ENCODE results near the gene SRD5A3. TPM values are rescaled to one million over a fixed set of nuclear protein-coding genes. Genes with fewer than 3 reads are reported as not detected.

SRD5A3 gene
- total and polyA plus RNA-seq, 2 donors (not counting 3 experiments of a cell fraction or from before 2014, with no cell fraction given), result 23.6 to 24.3 TPM

DNA sequence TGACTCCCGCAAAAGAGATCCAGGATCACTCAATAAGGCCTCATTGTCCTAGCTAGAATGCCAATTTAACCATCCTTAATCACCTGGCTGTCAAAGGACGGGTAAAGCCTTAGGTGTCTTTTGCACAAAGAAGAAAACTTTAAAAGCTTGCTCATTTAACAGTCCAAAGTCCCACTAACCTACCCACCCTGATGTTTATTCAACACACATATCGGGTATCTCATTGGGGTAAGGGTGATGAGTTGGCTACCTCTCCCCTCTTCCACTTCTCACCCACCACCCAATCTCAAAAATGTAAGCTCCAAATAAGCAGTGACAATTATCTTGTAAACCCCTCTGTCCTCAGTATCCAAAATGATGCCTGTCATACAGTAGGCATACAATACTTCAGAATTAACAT lies 988 bp upstream of the SRD5A3 start:
- FAIRE-seq, result no peak
- CTCF ChIA-PET, result interaction anchor here (0.7 to 5.2 kb wide), 25 partner anchors 8 to 522 kb away, joined by 3 to 35 read pairs (median 7); partner anchors contain the start of genes CLOCK and TMEM165
- intact Hi-C loops (cut with micrococcal nuclease), result no loop called here

More for the DNA sequence above, 988 bp upstream of the SRD5A3 start:
- H3K9ac ChIP-seq (replicated peaks; ENCODE audit: extremely low read depth, insufficient read depth, low read length), result no peak overlapping the region
- peaks cover 11% of the 10 kb centered on the region for H3K4me1 ChIP-seq (ENCODE audit: control insufficient read depth, extremely low read depth, insufficient read depth, low read length)
- no TSS peak for BruUV-seq (replicated peaks)
- DNase-seq (ENCODE audit: low read depth, low spot score), result no peak
- H3K4me2 ChIP-seq (ENCODE audit: insufficient read depth, low read length), result no peak overlapping the region
- H3K79me2 ChIP-seq (ENCODE audit: control insufficient read depth, insufficient read depth, low read length), result no peaks in the 10 kb centered on the region
- no peaks in the 10 kb centered on the region for H3K9me3 ChIP-seq (replicated peaks; ENCODE audit: control insufficient read depth, insufficient read depth, low read length)
- no peak overlapping the region for H3K27ac ChIP-seq (ENCODE audit: insufficient read depth, low read depth, low read length)
- no peak overlapping the region for H3K4me3 ChIP-seq (replicated peaks in 1 of 3; ENCODE audit: insufficient read depth in 1 of 3, low read depth in 1 of 3, low read length in 3 of 3)
- no peak for TF ChIP-seq POLR2AphosphoS5 (IDR thresholded peaks at IDR 0.05; ENCODE audit: insufficient read depth, low read depth, low read length)
- TF ChIP-seq CTCF (IDR thresholded peaks at IDR 0.05; ENCODE audit: extremely low read depth in 1 of 2, insufficient read depth in 1 of 2, low read depth in 1 of 2, low read length in 2 of 2), result no peak
- no peak for TF ChIP-seq FOS (IDR thresholded peaks at IDR 0.05; ENCODE audit: borderline replicate concordance, insufficient read depth, low read length)
- no peak for TF ChIP-seq JUN (IDR thresholded peaks at IDR 0.05; ENCODE audit: borderline replicate concordance, insufficient read depth, insufficient read length, low read depth)
- TF ChIP-seq GATA2 (IDR thresholded peaks at IDR 0.05; ENCODE audit: insufficient read depth, insufficient read length, low read depth, low read length), result no peak
- TF ChIP-seq EZH2 (IDR thresholded peaks at IDR 0.05; ENCODE audit: borderline replicate concordance, low read depth, low read length, severe bottlenecking), result no peak
- no peaks in the 10 kb centered on the region for H3K36me3 ChIP-seq (ENCODE audit: control insufficient read depth in 2 of 2, extremely low read depth in 1 of 2, insufficient read depth in 2 of 2, low read length in 2 of 2)
- H3K27me3 ChIP-seq (ENCODE audit: control insufficient read depth in 2 of 2, insufficient read depth in 2 of 2, low read length in 2 of 2), result no peaks in the 10 kb centered on the region
- dilution Hi-C loops (cut with MboI; ENCODE audit: extremely low pct_ligation_motif_present, low sequenced_read_pairs), result no loop called here
- POLR2A ChIA-PET, result interaction anchor here (0.5 to 1.0 kb wide), 2 partner anchors 53 to 67 kb away, joined by 4 to 13 read pairs; no protein-coding TSS in a partner anchor
- no peaks in the 10 kb centered on the region for H3K9me1 ChIP-seq (replicated peaks; ENCODE audit: control insufficient read depth, extremely low read depth, insufficient read depth, low read length)
- no peak overlapping the region for H2AFZ ChIP-seq (ENCODE audit: low read depth, low read length)
- no peaks in the 10 kb centered on the region for H4K20me1 ChIP-seq (replicated peaks; ENCODE audit: control insufficient read depth, extremely low read depth, insufficient read depth, low read length)
